Muscle layer of duodenum (tissue), 2 donors: ENCODE results near the gene TBC1D1.

Experiments used
- H3K27ac ChIP-seq: one replicate; pipeline ENCODE4 v1.7.0; 2013; ENCODE audit warnings: mild to moderate bottlenecking, low read length
- H3K27me3 ChIP-seq: one replicate; pipeline ENCODE4 v1.7.0; 2013; ENCODE audit warnings: low read depth, mild to moderate bottlenecking, control low read depth, low read length
- H3K36me3 ChIP-seq, 2 donors: one replicate each; pipeline ENCODE4 v1.7.0; 2013; ENCODE audit warnings: low read length in 2 of 2, control low read depth in 1 of 2, mild to moderate bottlenecking in 1 of 2; ENCODE audit not compliant: insufficient read depth in 2 of 2, control insufficient read depth in 1 of 2
- H3K4me1 ChIP-seq, 2 donors: one replicate each; pipeline ENCODE4 v1.7.0; 2013; ENCODE audit warnings: low read length in 2 of 2, mild to moderate bottlenecking in 2 of 2, control low read depth in 1 of 2, moderate library complexity in 1 of 2; ENCODE audit not compliant: insufficient read depth in 2 of 2, control insufficient read depth in 1 of 2
- H3K4me3 ChIP-seq, 2 donors: one replicate each; pipeline ENCODE4 v1.7.0; 2013; ENCODE audit warnings: low read length in 2 of 2, low read depth in 1 of 2, mild to moderate bottlenecking in 1 of 2
- H3K9me3 ChIP-seq, 2 donors: one replicate each; pipeline ENCODE4 v1.7.0; 2013; ENCODE audit warnings: low read length in 2 of 2, control low read depth in 1 of 2, mild to moderate bottlenecking in 1 of 2; ENCODE audit not compliant: control insufficient read depth in 1 of 2
- donor health status: healthy.

Gene TBC1D1

DNA sequence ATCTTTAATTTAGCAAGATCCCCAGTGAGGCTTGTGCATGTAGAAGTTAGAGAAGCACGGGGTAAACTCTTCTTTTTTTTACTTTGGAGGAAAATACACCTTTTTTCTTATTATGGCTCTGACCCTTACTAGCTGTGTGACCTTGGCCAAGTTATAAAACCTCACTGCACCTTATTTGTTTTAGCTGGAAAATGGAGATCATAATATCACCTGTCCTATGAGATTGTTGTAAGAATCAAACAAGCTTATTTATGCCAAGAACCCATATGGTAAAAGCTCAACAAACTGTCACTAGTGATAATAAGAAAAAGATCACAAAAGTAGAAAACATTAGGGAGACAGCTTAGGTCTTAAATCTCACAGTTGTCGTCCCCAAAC is 196.0 kb downstream of the TBC1D1 start:
- Histone ChIP-seq H3K9me3 (no peaks in the 10 kb centered on the region), H3K4me1 (peaks cover 10 to 83% of the 10 kb centered on the region in 2 donors), H3K27ac (no peak overlapping the region), H3K27me3 (no peaks in the 10 kb centered on the region), H3K4me3 (no peak overlapping the region), H3K36me3 (peaks cover 9 to 17% of the 10 kb centered on the region in 2 donors)

DNA sequence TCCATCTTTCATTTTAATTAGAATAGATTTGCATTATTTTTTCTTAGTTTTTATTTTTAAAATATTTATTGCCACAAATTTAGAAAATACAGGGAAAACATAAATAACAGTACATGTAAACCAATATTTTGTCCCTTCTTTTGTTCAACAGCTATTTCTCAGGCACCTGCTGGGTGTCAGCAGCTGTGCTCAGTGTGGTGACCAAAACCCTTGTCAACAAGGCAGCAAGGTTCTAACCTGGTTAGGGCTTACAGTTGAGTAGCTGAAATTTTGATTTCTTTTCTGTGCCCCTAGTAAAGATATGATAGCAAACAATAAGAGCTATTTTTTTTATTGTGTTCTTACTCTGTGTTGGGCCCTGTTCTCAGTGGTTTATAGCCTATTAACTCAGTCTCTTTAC is 197.4 kb downstream of the TBC1D1 start:
- Histone ChIP-seq H3K4me3 (no peak overlapping the region), H3K27ac (no peak overlapping the region)

DNA sequence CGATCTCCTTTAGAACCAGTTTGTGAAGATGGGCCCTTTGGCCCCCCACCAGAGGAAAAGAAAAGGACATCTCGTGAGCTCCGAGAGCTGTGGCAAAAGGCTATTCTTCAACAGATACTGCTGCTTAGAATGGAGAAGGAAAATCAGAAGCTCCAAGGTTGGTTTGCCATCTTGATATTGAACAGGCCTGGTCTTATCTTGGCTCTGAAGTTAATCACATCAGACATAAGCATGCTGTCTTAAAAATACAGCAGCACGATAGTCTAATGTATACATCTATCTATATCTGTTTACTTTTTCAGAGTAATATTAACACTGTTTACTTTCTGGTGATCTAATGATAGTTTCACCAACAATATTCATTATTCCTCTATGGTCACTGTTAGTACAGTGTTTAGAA is 199.1 kb downstream of the TBC1D1 start:
- Histone ChIP-seq H3K4me1 (peaks cover 10 to 52% of the 10 kb centered on the region in 2 donors), H3K36me3 (peaks cover 9 to 17% of the 10 kb centered on the region in 2 donors), H3K9me3 (no peaks in the 10 kb centered on the region), H3K27me3 (no peaks in the 10 kb centered on the region), H3K27ac (no peak overlapping the region), H3K4me3 (no peak overlapping the region)

More for the DNA sequence above, 197.4 kb downstream of the TBC1D1 start:
- Histone ChIP-seq H3K27me3 (no peaks in the 10 kb centered on the region), H3K9me3 (no peaks in the 10 kb centered on the region), H3K36me3 (peaks cover 9 to 17% of the 10 kb centered on the region in 2 donors), H3K4me1 (peaks cover 10 to 68% of the 10 kb centered on the region in 2 donors)

DNA sequence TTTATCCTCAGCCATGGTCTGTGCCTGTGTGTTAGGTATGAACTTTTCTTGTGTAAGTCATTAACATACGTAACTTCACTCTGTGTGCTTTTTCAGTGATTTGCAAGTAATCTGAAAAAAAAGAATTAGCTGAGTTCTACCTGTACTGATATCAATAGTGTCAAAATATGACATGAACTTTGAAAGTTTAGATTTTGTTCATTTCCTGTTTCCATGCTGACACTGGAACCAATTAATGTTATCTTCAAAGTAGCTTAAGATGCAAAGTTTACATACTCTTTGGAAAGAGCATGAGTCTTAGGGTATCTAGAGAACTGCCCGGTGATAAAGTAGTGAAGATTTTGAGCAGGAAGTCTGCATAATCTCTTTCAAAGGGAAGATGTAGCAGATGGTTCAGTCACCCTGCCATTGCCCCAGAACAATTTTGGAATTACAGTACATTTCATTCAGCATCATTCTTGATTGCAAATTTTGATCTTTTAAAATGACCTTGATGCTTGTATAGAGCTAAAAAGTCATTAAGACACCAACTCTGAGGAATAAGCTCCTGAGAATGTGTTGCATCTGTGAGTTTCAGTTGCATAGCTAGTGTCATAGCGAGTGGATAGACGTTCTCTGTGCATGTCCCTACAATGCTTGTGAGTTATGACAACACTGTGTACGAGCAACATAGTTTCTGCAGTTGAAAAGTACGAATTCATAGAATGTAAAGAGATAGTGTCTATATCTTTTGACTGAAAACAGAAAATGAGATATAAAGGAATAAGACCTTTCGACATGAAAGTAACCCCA is 199.8 kb downstream of the TBC1D1 start:
- H3K4me3 ChIP-seq = no peak overlapping the region
- no peaks in the 10 kb centered on the region for H3K9me3 ChIP-seq
- peaks cover 9 to 12% of the 10 kb centered on the region in 2 donors for H3K36me3 ChIP-seq
- H3K4me1 ChIP-seq = peaks cover 6 to 46% of the 10 kb centered on the region in 2 donors
- H3K27ac ChIP-seq = no peak overlapping the region
- no peaks in the 10 kb centered on the region for H3K27me3 ChIP-seq

DNA sequence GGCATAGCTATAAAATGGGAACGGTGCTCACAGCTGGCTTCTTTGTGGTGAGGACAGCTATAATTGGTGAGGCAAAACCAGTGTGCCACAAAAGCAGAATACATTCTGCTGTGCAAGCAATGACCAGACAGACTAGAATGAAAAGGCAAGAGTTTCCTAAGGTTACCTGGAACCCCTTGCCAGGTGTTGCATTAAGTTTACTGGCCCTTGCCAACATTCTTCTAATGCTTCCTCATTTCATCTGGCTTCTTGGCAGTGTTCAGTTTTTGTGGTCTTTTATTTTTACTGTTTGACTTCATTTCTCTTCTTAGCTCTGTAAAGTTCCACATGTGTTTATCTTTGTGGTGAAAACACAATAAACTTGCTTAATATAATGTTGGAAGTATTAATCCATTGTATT is 200.8 kb downstream of the TBC1D1 start:
- no peaks in the 10 kb centered on the region for H3K9me3 ChIP-seq
- H3K36me3 ChIP-seq = peaks cover 9 to 11% of the 10 kb centered on the region in 2 donors

DNA sequence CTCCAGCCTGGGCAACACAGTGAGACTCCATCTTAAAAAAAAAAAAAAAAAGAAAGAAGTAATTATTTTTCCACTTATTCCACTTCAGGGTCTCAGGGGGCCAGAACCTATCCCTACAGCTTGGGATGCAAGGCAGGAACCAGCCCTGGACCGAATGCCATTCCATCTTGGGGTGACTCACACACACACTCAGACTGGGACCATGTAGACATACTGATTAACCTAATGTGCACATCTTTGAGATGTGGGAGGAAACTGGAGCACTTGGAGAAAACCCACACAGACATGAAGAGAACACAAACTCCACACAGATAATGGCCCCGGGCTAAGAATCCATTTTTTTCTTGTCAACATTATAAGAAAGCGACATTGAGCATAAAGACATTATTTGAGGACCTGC is 201.8 kb downstream of the TBC1D1 start:
- Histone ChIP-seq H3K27me3 (no peaks in the 10 kb centered on the region), H3K36me3 (peaks cover 9 to 12% of the 10 kb centered on the region in 2 donors), H3K9me3 (no peaks in the 10 kb centered on the region), H3K4me3 (no peak overlapping the region), H3K27ac (no peak overlapping the region), H3K4me1 (peaks cover 0 to 25% of the 10 kb centered on the region in 2 donors)

More for the DNA sequence above, 200.8 kb downstream of the TBC1D1 start:
- Histone ChIP-seq H3K4me3 (no peak overlapping the region), H3K27ac (no peak overlapping the region), H3K27me3 (no peaks in the 10 kb centered on the region), H3K4me1 (peaks cover 0 to 36% of the 10 kb centered on the region in 2 donors)

DNA sequence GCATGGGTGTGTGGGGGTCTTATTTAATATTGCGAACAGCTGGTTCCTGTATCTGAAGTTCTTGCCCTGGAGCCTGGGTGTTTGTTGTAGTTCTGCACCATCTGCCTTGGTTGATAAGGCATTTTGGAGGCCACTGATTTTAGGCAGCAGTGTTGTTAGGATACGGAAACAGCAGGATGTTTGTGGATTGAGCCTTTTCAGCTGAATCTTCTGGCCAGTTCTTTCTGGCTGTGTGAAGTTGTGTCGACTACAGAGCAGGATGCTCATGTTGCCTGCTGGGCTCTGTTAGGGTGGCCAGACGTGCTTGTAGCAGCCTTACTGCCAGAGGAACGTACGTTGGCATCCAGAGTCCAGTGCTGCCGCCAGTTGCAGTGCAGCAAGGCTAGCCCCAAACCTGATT is 203.5 kb downstream of the TBC1D1 start:
- H3K27ac ChIP-seq = no peak overlapping the region
- H3K36me3 ChIP-seq = peaks cover 9 to 19% of the 10 kb centered on the region in 2 donors
- H3K9me3 ChIP-seq = no peaks in the 10 kb centered on the region
- no peak overlapping the region for H3K4me3 ChIP-seq
- H3K27me3 ChIP-seq = no peaks in the 10 kb centered on the region
- H3K4me1 ChIP-seq = peaks cover 0 to 14% of the 10 kb centered on the region in 2 donors

DNA sequence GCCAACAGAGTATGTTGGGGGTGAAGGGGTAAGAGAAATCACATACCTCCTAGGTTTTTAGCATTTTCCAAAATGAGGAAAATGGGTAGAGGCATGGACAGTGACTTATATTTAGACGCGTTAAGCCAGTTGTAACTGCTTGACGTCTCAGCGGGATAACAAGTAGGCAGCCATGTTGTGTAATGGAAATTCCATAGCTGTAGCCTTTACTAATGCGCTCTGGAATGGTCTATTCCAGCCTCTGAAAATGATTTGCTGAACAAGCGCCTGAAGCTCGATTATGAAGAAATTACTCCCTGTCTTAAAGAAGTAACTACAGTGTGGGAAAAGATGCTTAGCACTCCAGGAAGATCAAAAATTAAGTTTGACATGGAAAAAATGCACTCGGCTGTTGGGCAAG is 204.8 kb downstream of the TBC1D1 start:
- Histone ChIP-seq H3K4me3 (no peak overlapping the region), H3K27me3 (no peaks in the 10 kb centered on the region), H3K36me3 (peaks cover 5 to 16% of the 10 kb centered on the region in 2 donors), H3K9me3 (no peaks in the 10 kb centered on the region), H3K4me1 (peaks cover 0 to 13% of the 10 kb centered on the region in 2 donors), H3K27ac (no peak overlapping the region)

DNA sequence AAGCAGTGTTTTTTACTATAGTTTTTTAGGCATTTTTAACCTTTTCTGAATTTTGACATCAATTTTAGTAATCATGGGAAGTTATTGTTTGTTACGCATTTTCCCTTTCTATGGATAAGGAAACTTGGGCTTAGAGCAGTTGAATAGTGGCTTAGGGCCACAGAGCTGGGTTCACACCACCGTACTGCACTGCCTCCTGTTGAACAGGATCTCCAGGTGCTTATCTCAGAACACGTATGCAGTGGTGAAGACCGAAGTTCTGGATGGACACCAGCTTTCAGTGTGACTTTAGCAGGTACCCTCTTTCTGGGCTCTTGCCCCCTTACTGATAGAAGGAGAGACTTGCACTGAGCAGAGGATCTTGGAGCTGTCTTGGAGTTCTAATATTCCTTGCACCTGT is 206.9 kb downstream of the TBC1D1 start:
- Histone ChIP-seq H3K4me3 (no peak overlapping the region), H3K27me3 (no peaks in the 10 kb centered on the region), H3K9me3 (no peaks in the 10 kb centered on the region), H3K4me1 (peaks cover 0 to 13% of the 10 kb centered on the region in 2 donors), H3K27ac (no peak overlapping the region), H3K36me3 (peaks cover 12 to 28% of the 10 kb centered on the region in 2 donors)

DNA sequence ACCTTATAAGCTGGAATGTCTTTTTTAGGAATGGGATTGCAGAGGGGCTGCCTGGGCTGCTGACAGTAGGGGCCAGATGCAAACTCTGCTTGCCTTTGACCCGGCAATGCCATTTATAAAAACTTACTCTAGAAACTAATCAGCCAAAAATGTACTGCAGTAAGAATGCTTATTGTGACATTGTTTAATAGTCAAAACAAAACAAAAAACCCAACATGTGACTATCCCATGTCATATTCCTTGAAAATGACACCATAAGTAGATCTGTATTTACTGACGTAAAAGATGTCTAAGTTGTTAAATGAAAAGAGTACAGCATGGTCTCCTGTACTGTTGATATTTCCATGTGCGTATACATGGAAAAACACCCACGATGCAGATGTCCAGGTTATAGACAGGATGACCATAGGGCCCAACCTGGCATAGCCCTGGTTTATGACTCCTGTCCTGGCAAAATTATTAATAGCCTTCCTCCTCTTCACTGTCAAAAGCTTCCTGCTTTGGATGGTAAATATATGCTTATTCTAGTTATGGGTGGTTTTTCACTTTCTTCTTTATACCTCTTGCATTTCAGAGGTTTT is 208.2 kb downstream of the TBC1D1 start:
- no peaks in the 10 kb centered on the region for H3K27me3 ChIP-seq

DNA sequence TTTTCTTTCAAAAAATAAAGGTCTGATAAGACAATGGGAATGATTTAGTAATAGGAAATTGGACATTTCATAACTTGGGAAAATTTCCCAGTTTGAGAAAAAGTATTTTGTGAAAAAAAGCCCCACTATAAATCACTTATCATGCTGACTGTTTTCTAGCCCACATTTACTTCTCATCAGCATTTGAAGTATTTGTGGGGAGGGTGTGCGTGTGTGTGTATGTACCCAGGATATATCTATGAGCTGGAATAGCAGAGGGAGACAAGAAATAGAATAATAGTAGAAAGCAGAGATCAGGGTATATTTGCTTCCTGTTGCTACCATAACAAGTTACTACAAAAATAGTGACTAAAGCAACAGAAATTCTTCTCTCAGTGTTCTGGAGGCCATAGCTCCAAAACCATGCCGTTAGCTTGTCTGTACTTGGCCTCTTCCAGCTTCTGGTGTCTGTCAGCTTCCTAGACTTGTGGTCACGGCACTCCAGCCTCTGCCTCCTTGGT is 209.1 kb downstream of the TBC1D1 start:
- Histone ChIP-seq H3K4me1 (peaks cover 0 to 13% of the 10 kb centered on the region in 2 donors), H3K27me3 (no peaks in the 10 kb centered on the region), H3K27ac (peak overlapping the region; percentile 28), H3K4me3 (no peak overlapping the region), H3K36me3 (peaks cover 21 to 39% of the 10 kb centered on the region in 2 donors), H3K9me3 (no peaks in the 10 kb centered on the region)

More for the DNA sequence above, 208.2 kb downstream of the TBC1D1 start:
- Histone ChIP-seq H3K9me3 (no peaks in the 10 kb centered on the region), H3K27ac (no peak overlapping the region), H3K4me3 (no peak overlapping the region), H3K4me1 (peaks cover 0 to 13% of the 10 kb centered on the region in 2 donors), H3K36me3 (peaks cover 18 to 35% of the 10 kb centered on the region in 2 donors)
